D721Med (cell line): ENCODE data around the gene ODAD2.
A peak's percentile ranks its signal among the peaks of the same experiment; 100 is the strongest.
"Not testable (repeated sequence)": the region's sequence is repeated elsewhere in the genome, so short reads cannot be mapped to it uniquely, and the experiment has no call there.

Source experiments
- DNase-seq: peaks from one replicate; pipeline ENCODE4 v3.0.0; 2011; ENCODE audit warnings: low spot score; ENCODE audit not compliant: insufficient read length
- FAIRE-seq: peaks from 2 replicates; lab custom pipeline; 2011; peaks lifted over from hg19 to GRCh38; lab: Jason Lieb, UNC
- CTCF ChIP-seq: IDR thresholded peaks from 2 replicates; pipeline ENCODE4 v1.5.1; 2012; ENCODE audit warnings: mild to moderate bottlenecking, control low read depth; ENCODE audit not compliant: insufficient read depth; ENCODE audit errors: missing control alignments

Gene ODAD2

GRCh38 chr10:27911539-27911938 is 87.3 kb downstream of the ODAD2 start:
- DNase-seq (no peak), FAIRE-seq (no peak)
- TF ChIP-seq CTCF = no peak

- TF ChIP-seq CTCF = no peak
- FAIRE-seq = no peak
- DNase-seq = no peak
Measured at GRCh38 chr10:27911011-27911410, 87.9 kb downstream of the ODAD2 start.

GRCh38 chr10:27908231-27908630 is 90.6 kb downstream of the ODAD2 start:
- FAIRE-seq = peak; percentile 81

GRCh38 chr10:27899485-27899884 is 99.4 kb downstream of the ODAD2 start:
- not testable (repeated sequence) for DNase-seq, FAIRE-seq

More at GRCh38 chr10:27908231-27908630, 90.6 kb downstream of the ODAD2 start:
- no peak for TF ChIP-seq CTCF
- no peak for DNase-seq

GRCh38 chr10:27899058-27899457 is 99.8 kb downstream of the ODAD2 start:
- DNase-seq (no peak), FAIRE-seq (no peak)

GRCh38 chr10:27893358-27893954 is 105.4 kb downstream of the ODAD2 start:
- no peak for DNase-seq
- TF ChIP-seq CTCF = no peak
- FAIRE-seq = no peak

More at GRCh38 chr10:27899058-27899457, 99.8 kb downstream of the ODAD2 start:
- no peak for TF ChIP-seq CTCF

- no peak for TF ChIP-seq CTCF
- FAIRE-seq (no peak), DNase-seq (no peak)
Measured at GRCh38 chr10:27890971-27891370, 107.9 kb downstream of the ODAD2 start.
